Astrocyte (in vitro differentiated cells and primary cell): ENCODE data around the gene RIPOR3. TPM values are rescaled to one million over a fixed set of nuclear protein-coding genes. Genes with fewer than 3 reads are reported as not detected.

Source experiments
- DNase-seq: peaks from one replicate; pipeline ENCODE4 v3.0.0-alpha.2; 2010; ENCODE audit warnings: low read depth
- FAIRE-seq: peaks from 2 replicates; lab custom pipeline; 2011; peaks lifted over from hg19 to GRCh38; lab: Jason Lieb, UNC
- H2AFZ ChIP-seq: 2 replicates; pipeline ENCODE4 v1.6.0; 2012; ENCODE audit warnings: low read depth, low read length, inconsistent platforms
- H3K27ac ChIP-seq: 2 replicates; pipeline ENCODE4 v1.5.1; 2011; ENCODE audit warnings: low read depth, low read length, inconsistent platforms
- H3K27me3 ChIP-seq: 2 replicates; pipeline ENCODE4 v1.6.0; 2011; ENCODE audit warnings: low read length, inconsistent platforms; ENCODE audit not compliant: insufficient read depth
- H3K36me3 ChIP-seq: 2 replicates; pipeline ENCODE4 v1.5.1; 2011; ENCODE audit warnings: low read length, inconsistent platforms; ENCODE audit not compliant: insufficient read depth
- H3K4me1 ChIP-seq: 2 replicates; pipeline ENCODE4 v1.5.1; 2011; ENCODE audit warnings: low read length, inconsistent platforms; ENCODE audit not compliant: insufficient read depth
- H3K4me2 ChIP-seq: 2 replicates; pipeline ENCODE4 v1.6.0; 2012; ENCODE audit warnings: low read length, inconsistent platforms
- H3K4me3 ChIP-seq: 2 replicates; pipeline ENCODE4 v1.5.1; 2011; ENCODE audit warnings: low read depth, mild to moderate bottlenecking, low read length, inconsistent platforms; ENCODE audit not compliant: insufficient read depth
- H3K79me2 ChIP-seq: 2 replicates; pipeline ENCODE4 v1.6.0; 2012; ENCODE audit warnings: mild to moderate bottlenecking, low read length, inconsistent platforms; ENCODE audit not compliant: insufficient read depth
- H3K9ac ChIP-seq: 2 replicates; pipeline ENCODE4 v1.6.0; 2012; ENCODE audit warnings: mild to moderate bottlenecking, low read length, inconsistent platforms
- H3K9me3 ChIP-seq: 2 replicates; pipeline ENCODE4 v1.5.1; 2012; ENCODE audit warnings: low read depth, mild to moderate bottlenecking, low read length, inconsistent platforms; ENCODE audit not compliant: insufficient read depth
- H4K20me1 ChIP-seq: 2 replicates; pipeline ENCODE4 v1.6.0; 2012; ENCODE audit warnings: low read length, inconsistent platforms; ENCODE audit not compliant: insufficient read depth
- H3K27ac Mint-ChIP-seq: one replicate; pipeline ENCODE4 v1.8.0; 2021; ENCODE audit warnings: mild to moderate bottlenecking, mixed read lengths; ENCODE audit not compliant: unreplicated experiment
- H3K27me3 Mint-ChIP-seq: one replicate; pipeline ENCODE4 v1.8.0; 2021; ENCODE audit warnings: low read depth, mixed read lengths; ENCODE audit not compliant: unreplicated experiment
- H3K36me3 Mint-ChIP-seq: one replicate; pipeline ENCODE4 v1.8.0; 2021; ENCODE audit warnings: low read depth, mixed read lengths; ENCODE audit not compliant: unreplicated experiment
- H3K4me1 Mint-ChIP-seq: one replicate; pipeline ENCODE4 v1.8.0; 2021; ENCODE audit warnings: low read depth, mixed read lengths; ENCODE audit not compliant: unreplicated experiment
- H3K4me3 Mint-ChIP-seq: one replicate; pipeline ENCODE4 v1.8.0; 2021; ENCODE audit warnings: mild to moderate bottlenecking, moderate library complexity, mixed read lengths; ENCODE audit not compliant: unreplicated experiment
- H3K9me3 Mint-ChIP-seq: one replicate; pipeline ENCODE4 v1.8.0; 2021; ENCODE audit warnings: mild to moderate bottlenecking, mixed read lengths; ENCODE audit not compliant: unreplicated experiment
- CTCF ChIP-seq: IDR thresholded peaks from 2 replicates; pipeline ENCODE4 v1.5.1; 2011; ENCODE audit warnings: low read depth, mild to moderate bottlenecking, inconsistent platforms, low read length, moderate library complexity; ENCODE audit not compliant: insufficient read depth
- EZH2 ChIP-seq: IDR thresholded peaks from 2 replicates; pipeline ENCODE4 v1.6.1; 2012; ENCODE audit warnings: mild to moderate bottlenecking, low read length, inconsistent platforms; ENCODE audit not compliant: insufficient read depth
- total RNA-seq: library from RNA; stranded (reverse); gene quantifications from 2 replicates; pipeline ENCODE4 v1.2.1, GENCODE V29; 2021

RIPOR3 gene
- total RNA-seq, 1 donor from 2014 or later, result 0.39 TPM

DNA sequence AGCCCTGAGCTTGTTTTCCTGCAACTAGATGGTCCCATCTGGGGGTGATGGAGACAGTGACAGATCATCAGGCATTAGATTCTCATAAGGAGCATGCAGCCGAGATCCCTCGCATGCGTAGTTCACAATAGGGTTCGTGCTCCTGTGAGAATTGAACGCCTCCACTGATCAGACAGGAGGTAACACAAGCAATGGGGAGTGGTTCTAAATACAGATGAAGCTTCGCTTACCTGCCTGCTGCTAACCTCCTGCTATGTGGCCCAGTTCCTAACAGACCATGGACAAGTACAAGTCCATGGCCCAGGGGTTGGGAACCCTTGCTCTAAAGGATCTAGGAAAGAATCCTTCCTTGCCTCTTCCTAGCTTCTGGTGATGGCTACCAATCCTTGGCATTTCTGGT, 42.7 kb downstream of the RIPOR3 start:
- Mint-ChIP-seq H3K4me3 (no peak overlapping the region), H3K4me1 (peaks cover 18% of the 10 kb centered on the region), H3K27ac (no peak overlapping the region), H3K27me3 (peaks cover 3% of the 10 kb centered on the region), H3K9me3 (peaks cover 2% of the 10 kb centered on the region), H3K36me3 (no peaks in the 10 kb centered on the region)
- no peak overlapping the region for H3K27ac ChIP-seq
- no peaks in the 10 kb centered on the region for H3K36me3 ChIP-seq
- H3K79me2 ChIP-seq, result no peaks in the 10 kb centered on the region
- no peak for TF ChIP-seq EZH2
- no peak for TF ChIP-seq CTCF
- H3K4me3 ChIP-seq, result no peak overlapping the region
- no peak overlapping the region for H3K9ac ChIP-seq
- H4K20me1 ChIP-seq, result no peaks in the 10 kb centered on the region
- no peaks in the 10 kb centered on the region for H3K27me3 ChIP-seq
- FAIRE-seq, result no peak
- H3K4me1 ChIP-seq, result peaks cover 14% of the 10 kb centered on the region
- no peak overlapping the region for H3K4me2 ChIP-seq
- no peak for DNase-seq
- H2AFZ ChIP-seq, result no peak overlapping the region
- no peaks in the 10 kb centered on the region for H3K9me3 ChIP-seq

DNA sequence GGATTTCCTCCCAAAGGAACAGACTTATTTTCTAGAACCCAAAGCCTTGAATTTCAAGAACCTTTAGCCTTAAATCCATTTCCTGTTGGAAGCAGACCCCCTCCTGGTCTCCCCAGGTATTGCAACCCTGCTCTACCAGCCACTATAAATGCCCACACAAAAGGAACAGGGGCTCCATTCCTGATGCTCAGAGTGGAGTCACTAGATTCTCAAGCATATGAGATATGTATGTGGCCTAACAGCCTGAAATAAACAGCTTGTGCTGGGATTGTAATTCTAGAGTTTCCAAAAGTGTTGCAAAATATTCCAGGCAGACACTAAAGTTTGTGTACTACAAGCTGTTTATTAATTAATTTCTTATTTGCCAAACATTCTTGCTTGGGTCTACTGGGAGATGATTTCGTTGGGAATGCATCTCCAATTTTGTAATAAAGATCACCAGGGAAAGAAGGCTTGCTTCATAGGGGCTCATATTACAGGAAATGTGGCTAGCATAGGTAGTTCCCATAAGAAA, 44.8 kb downstream of the RIPOR3 start:
- H3K79me2 ChIP-seq, result no peaks in the 10 kb centered on the region
- no peak overlapping the region for H3K4me2 ChIP-seq

More for the DNA sequence above, 44.8 kb downstream of the RIPOR3 start:
- Mint-ChIP-seq H3K4me3 (no peak overlapping the region), H3K27me3 (peaks cover 3% of the 10 kb centered on the region), H3K4me1 (peaks cover 15% of the 10 kb centered on the region), H3K27ac (no peak overlapping the region), H3K36me3 (no peaks in the 10 kb centered on the region), H3K9me3 (peaks cover 2% of the 10 kb centered on the region)
- DNase-seq (peak; percentile 26), FAIRE-seq (no peak)
- Histone ChIP-seq H4K20me1 (no peaks in the 10 kb centered on the region), H3K9me3 (no peaks in the 10 kb centered on the region), H3K27me3 (no peaks in the 10 kb centered on the region), H3K9ac (no peak overlapping the region), H3K36me3 (no peaks in the 10 kb centered on the region), H3K27ac (no peak overlapping the region), H3K4me1 (peaks cover 12% of the 10 kb centered on the region), H2AFZ (no peak overlapping the region), H3K4me3 (no peak overlapping the region)
- TF ChIP-seq EZH2 (no peak), CTCF (peak; percentile 40)
